Muscle layer of colon (tissue), 2 donors: ENCODE data around the gene IGF2.

Experiments used
- H3K27ac ChIP-seq: one replicate; pipeline ENCODE4 v1.7.0; 2013; ENCODE audit warnings: low read depth, mild to moderate bottlenecking, low read length, moderate library complexity
- H3K27me3 ChIP-seq, 2 donors: one replicate each; pipeline ENCODE4 v1.7.0; 2013; ENCODE audit warnings: low read length in 2 of 2, mild to moderate bottlenecking in 2 of 2; ENCODE audit not compliant: insufficient read depth in 2 of 2, control insufficient read depth in 1 of 2
- H3K36me3 ChIP-seq: one replicate; pipeline ENCODE4 v1.7.0; 2013; ENCODE audit warnings: mild to moderate bottlenecking, low read length; ENCODE audit not compliant: insufficient read depth
- H3K4me1 ChIP-seq: one replicate; pipeline ENCODE4 v1.7.0; 2013; ENCODE audit warnings: mild to moderate bottlenecking, low read length; ENCODE audit not compliant: insufficient read depth
- H3K4me3 ChIP-seq, 2 donors: one replicate each; pipeline ENCODE4 v1.7.0; 2013; ENCODE audit warnings: low read length in 2 of 2, low read depth in 1 of 2, mild to moderate bottlenecking in 1 of 2, moderate library complexity in 1 of 2
- H3K9ac ChIP-seq: one replicate; pipeline ENCODE4 v1.7.0; 2013; ENCODE audit warnings: low read length
- H3K9me3 ChIP-seq: one replicate; pipeline ENCODE4 v1.7.0; 2013; ENCODE audit warnings: mild to moderate bottlenecking, low read length
- donor health status: abdominal sarcoma.
- donor health status: Adenocarcinoma of cecum.

Gene IGF2

GRCh38 chr11:2133241-2134021 is 5.8 kb downstream of the IGF2 start:
- H3K27me3 ChIP-seq = peaks cover 0 to 69% of the 10 kb centered on the region in 2 donors
- no peak overlapping the region for H3K9ac ChIP-seq
- no peaks in the 10 kb centered on the region for H3K9me3 ChIP-seq
- peaks cover 4% of the 10 kb centered on the region for H3K4me1 ChIP-seq
- no peaks in the 10 kb centered on the region for H3K36me3 ChIP-seq
- no peak overlapping the region for H3K27ac ChIP-seq
- no peak overlapping the region for H3K4me3 ChIP-seq

GRCh38 chr11:2132874-2133240 is 6.3 kb downstream of the IGF2 start:
- no peaks in the 10 kb centered on the region for H3K36me3 ChIP-seq
- peaks cover 0 to 69% of the 10 kb centered on the region in 2 donors for H3K27me3 ChIP-seq

GRCh38 chr11:2132246-2132645 is 6.9 kb downstream of the IGF2 start:
- Histone ChIP-seq H3K27me3 (peaks cover 0 to 63% of the 10 kb centered on the region in 2 donors), H3K4me3 (no peak overlapping the region), H3K9me3 (no peaks in the 10 kb centered on the region), H3K9ac (no peak overlapping the region), H3K4me1 (no peaks in the 10 kb centered on the region), H3K36me3 (no peaks in the 10 kb centered on the region), H3K27ac (no peak overlapping the region)

More at GRCh38 chr11:2132874-2133240, 6.3 kb downstream of the IGF2 start:
- no peak overlapping the region for H3K9ac ChIP-seq
- H3K4me1 ChIP-seq = peaks cover 4% of the 10 kb centered on the region
- H3K4me3 ChIP-seq = no peak overlapping the region
- no peaks in the 10 kb centered on the region for H3K9me3 ChIP-seq
- H3K27ac ChIP-seq = no peak overlapping the region

GRCh38 chr11:2131371-2132236 is 7.6 kb downstream of the IGF2 start:
- Histone ChIP-seq H3K27ac (no peak overlapping the region), H3K9me3 (no peaks in the 10 kb centered on the region), H3K9ac (no peak overlapping the region), H3K4me1 (no peaks in the 10 kb centered on the region), H3K27me3 (peaks cover 0 to 56% of the 10 kb centered on the region in 2 donors), H3K36me3 (no peaks in the 10 kb centered on the region), H3K4me3 (no peak overlapping the region)

- H3K9me3 ChIP-seq = no peaks in the 10 kb centered on the region
- no peaks in the 10 kb centered on the region for H3K4me1 ChIP-seq
- no peaks in the 10 kb centered on the region for H3K36me3 ChIP-seq
- H3K27me3 ChIP-seq = peaks cover 0 to 49% of the 10 kb centered on the region in 2 donors
- H3K9ac ChIP-seq = no peak overlapping the region
- no peak overlapping the region for H3K4me3 ChIP-seq
- H3K27ac ChIP-seq = no peak overlapping the region
Measured at GRCh38 chr11:2130881-2131352, 8.3 kb downstream of the IGF2 start.

GRCh38 chr11:2129699-2130366 is 9.4 kb downstream of the IGF2 start:
- no peak overlapping the region for H3K27ac ChIP-seq
- H3K4me1 ChIP-seq = no peaks in the 10 kb centered on the region
- H3K9ac ChIP-seq = no peak overlapping the region
- H3K27me3 ChIP-seq = peaks cover 0 to 38% of the 10 kb centered on the region in 2 donors
- H3K36me3 ChIP-seq = no peaks in the 10 kb centered on the region
- H3K4me3 ChIP-seq = no peak overlapping the region
- no peaks in the 10 kb centered on the region for H3K9me3 ChIP-seq

GRCh38 chr11:2129308-2129698 is 9.9 kb downstream of the IGF2 start:
- Histone ChIP-seq H3K4me1 (no peaks in the 10 kb centered on the region), H3K4me3 (no peak overlapping the region), H3K9ac (no peak overlapping the region), H3K36me3 (no peaks in the 10 kb centered on the region), H3K27ac (no peak overlapping the region), H3K9me3 (no peaks in the 10 kb centered on the region), H3K27me3 (peaks cover 0 to 33% of the 10 kb centered on the region in 2 donors)

GRCh38 chr11:2128511-2129307 is 10.5 kb downstream of the IGF2 start:
- H3K9me3 ChIP-seq = no peaks in the 10 kb centered on the region
- H3K9ac ChIP-seq = no peak overlapping the region
- H3K4me1 ChIP-seq = no peaks in the 10 kb centered on the region
- peaks cover 0 to 27% of the 10 kb centered on the region in 2 donors for H3K27me3 ChIP-seq
- H3K4me3 ChIP-seq = no peak overlapping the region
- H3K27ac ChIP-seq = no peak overlapping the region
- no peaks in the 10 kb centered on the region for H3K36me3 ChIP-seq

GRCh38 chr11:2128130-2128510 is 11.1 kb downstream of the IGF2 start:
- Histone ChIP-seq H3K36me3 (no peaks in the 10 kb centered on the region), H3K9ac (no peak overlapping the region), H3K27me3 (peaks cover 0 to 21% of the 10 kb centered on the region in 2 donors), H3K9me3 (no peaks in the 10 kb centered on the region), H3K4me1 (no peaks in the 10 kb centered on the region), H3K4me3 (no peak overlapping the region), H3K27ac (no peak overlapping the region)

- no peak overlapping the region for H3K4me3 ChIP-seq
- no peaks in the 10 kb centered on the region for H3K4me1 ChIP-seq
- H3K36me3 ChIP-seq = no peaks in the 10 kb centered on the region
- peaks cover 0 to 18% of the 10 kb centered on the region in 2 donors for H3K27me3 ChIP-seq
- H3K9ac ChIP-seq = no peak overlapping the region
- no peaks in the 10 kb centered on the region for H3K9me3 ChIP-seq
- no peak overlapping the region for H3K27ac ChIP-seq
Measured at GRCh38 chr11:2127482-2128129, 11.6 kb downstream of the IGF2 start.
